SK-N-SH treated with all-trans-retinoic acid at 6 μM for 48 hours (cell line): ENCODE data around the gene CDKN2B-AS1.

Experiments used
- ARNTL ChIP-seq: fragments of 450-650 bp; formaldehyde crosslinking; IDR thresholded peaks from 2 replicates; pipeline ENCODE4 v1.5.0; 2020; ENCODE audit warnings: low read depth, mild to moderate bottlenecking, moderate library complexity, borderline replicate concordance
- ESRRG ChIP-seq: fragments of 250-450 bp; sonication (Bioruptor Pico); IDR thresholded peaks from 2 replicates; pipeline ENCODE4 v1.6.1; 2021; ENCODE audit warnings: mild to moderate bottlenecking
- GLIS3 ChIP-seq: fragments of 250-450 bp; sonication (Bioruptor Pico); IDR thresholded peaks from 2 replicates; pipeline ENCODE4 v1.5.0; 2020; ENCODE audit warnings: mild to moderate bottlenecking, moderate library complexity
- OSR1 ChIP-seq: fragments of 250-450 bp; sonication (Bioruptor Pico); IDR thresholded peaks from 2 replicates; pipeline ENCODE4 v1.8.0; 2022; ENCODE audit warnings: moderate library complexity, mild to moderate bottlenecking, inconsistent platforms
- RARB ChIP-seq: fragments of 250-450 bp; sonication (Bioruptor Pico); IDR thresholded peaks from 2 replicates; pipeline ENCODE4 v1.8.0; 2021; ENCODE audit warnings: mild to moderate bottlenecking, moderate library complexity
- TOX ChIP-seq: fragments of 250-450 bp; sonication (Bioruptor Pico); IDR thresholded peaks from 2 replicates; pipeline ENCODE4 v1.8.0; 2021; ENCODE audit warnings: mild to moderate bottlenecking, moderate library complexity, borderline replicate concordance
- ZFP3 ChIP-seq: fragments of 250-450 bp; sonication (Bioruptor Pico); IDR thresholded peaks from 2 replicates; pipeline ENCODE4 v1.5.0; 2020; ENCODE audit warnings: mild to moderate bottlenecking, moderate library complexity
- ZFP30 ChIP-seq: fragments of 450-650 bp; formaldehyde crosslinking; IDR thresholded peaks from 2 replicates; pipeline ENCODE4 v1.5.0; 2022; ENCODE audit warnings: mild to moderate bottlenecking, moderate library complexity
- ZNF8 ChIP-seq: fragments of 450-650 bp; formaldehyde crosslinking; IDR thresholded peaks from 2 replicates; pipeline ENCODE4 v1.5.0; 2020; ENCODE audit warnings: mild to moderate bottlenecking, moderate library complexity
- TF ChIP-seq, protein P1 (sequence below): fragments of 250-450 bp; sonication (Bioruptor Pico); IDR thresholded peaks from 2 replicates; pipeline ENCODE4 v1.8.0; 2020; ENCODE audit warnings: mild to moderate bottlenecking, moderate library complexity, borderline replicate concordance
- TF ChIP-seq, protein P2 (sequence below): fragments of 250-450 bp; sonication (Bioruptor Pico); IDR thresholded peaks from 2 replicates; pipeline ENCODE4 v1.8.0; 2021; ENCODE audit warnings: low read depth, mild to moderate bottlenecking, moderate library complexity, borderline replicate concordance
- TF ChIP-seq, protein P3 (sequence below): fragments of 250-450 bp; sonication (Bioruptor Pico); IDR thresholded peaks from 2 replicates; pipeline ENCODE4 v1.5.1; 2020; ENCODE audit warnings: low read depth, mild to moderate bottlenecking, moderate library complexity
- TF ChIP-seq, protein P4 (sequence below): fragments of 250-450 bp; sonication (Bioruptor Pico); IDR thresholded peaks from 2 replicates; pipeline ENCODE4 v1.5.0; 2020; ENCODE audit warnings: mild to moderate bottlenecking, moderate library complexity

DNA sequence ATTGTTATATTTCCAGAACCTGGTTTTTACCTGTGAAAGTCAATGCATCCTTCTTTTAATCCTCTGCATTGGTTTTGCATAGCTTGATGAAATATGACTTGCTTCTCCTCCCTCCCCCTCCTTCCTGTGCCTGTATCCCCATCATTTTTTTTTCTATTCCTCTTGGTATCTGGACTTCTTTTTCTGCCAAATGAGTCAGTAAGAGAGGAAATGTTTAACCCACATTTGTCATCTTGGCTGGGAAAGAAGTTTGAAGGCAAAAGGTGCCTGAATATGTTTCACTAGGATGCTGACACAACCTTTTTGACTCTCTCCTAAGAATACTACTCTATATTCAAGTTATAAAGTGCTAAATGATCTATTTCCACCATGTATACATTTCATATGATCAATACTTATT lies 50.0 kb downstream of the CDKN2B-AS1 start:
- TF ChIP-seq RARB (CRISPR knock-in tag), result no peak
- TF ChIP-seq ARNTL, result no peak
- TF ChIP-seq, protein P1, sequence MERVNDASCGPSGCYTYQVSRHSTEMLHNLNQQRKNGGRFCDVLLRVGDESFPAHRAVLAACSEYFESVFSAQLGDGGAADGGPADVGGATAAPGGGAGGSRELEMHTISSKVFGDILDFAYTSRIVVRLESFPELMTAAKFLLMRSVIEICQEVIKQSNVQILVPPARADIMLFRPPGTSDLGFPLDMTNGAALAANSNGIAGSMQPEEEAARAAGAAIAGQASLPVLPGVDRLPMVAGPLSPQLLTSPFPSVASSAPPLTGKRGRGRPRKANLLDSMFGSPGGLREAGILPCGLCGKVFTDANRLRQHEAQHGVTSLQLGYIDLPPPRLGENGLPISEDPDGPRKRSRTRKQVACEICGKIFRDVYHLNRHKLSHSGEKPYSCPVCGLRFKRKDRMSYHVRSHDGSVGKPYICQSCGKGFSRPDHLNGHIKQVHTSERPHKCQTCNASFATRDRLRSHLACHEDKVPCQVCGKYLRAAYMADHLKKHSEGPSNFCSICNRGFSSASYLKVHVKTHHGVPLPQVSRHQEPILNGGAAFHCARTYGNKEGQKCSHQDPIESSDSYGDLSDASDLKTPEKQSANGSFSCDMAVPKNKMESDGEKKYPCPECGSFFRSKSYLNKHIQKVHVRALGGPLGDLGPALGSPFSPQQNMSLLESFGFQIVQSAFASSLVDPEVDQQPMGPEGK (CRISPR knock-in tag), result no peak
- TF ChIP-seq ZFP30 (CRISPR knock-in tag), result no peak
- TF ChIP-seq, protein P2, sequence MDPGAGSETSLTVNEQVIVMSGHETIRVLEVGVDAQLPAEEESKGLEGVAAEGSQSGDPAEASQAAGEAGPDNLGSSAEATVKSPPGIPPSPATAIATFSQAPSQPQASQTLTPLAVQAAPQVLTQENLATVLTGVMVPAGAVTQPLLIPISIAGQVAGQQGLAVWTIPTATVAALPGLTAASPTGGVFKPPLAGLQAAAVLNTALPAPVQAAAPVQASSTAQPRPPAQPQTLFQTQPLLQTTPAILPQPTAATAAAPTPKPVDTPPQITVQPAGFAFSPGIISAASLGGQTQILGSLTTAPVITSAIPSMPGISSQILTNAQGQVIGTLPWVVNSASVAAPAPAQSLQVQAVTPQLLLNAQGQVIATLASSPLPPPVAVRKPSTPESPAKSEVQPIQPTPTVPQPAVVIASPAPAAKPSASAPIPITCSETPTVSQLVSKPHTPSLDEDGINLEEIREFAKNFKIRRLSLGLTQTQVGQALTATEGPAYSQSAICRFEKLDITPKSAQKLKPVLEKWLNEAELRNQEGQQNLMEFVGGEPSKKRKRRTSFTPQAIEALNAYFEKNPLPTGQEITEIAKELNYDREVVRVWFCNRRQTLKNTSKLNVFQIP (CRISPR knock-in tag), result no peak
- TF ChIP-seq, protein P3, sequence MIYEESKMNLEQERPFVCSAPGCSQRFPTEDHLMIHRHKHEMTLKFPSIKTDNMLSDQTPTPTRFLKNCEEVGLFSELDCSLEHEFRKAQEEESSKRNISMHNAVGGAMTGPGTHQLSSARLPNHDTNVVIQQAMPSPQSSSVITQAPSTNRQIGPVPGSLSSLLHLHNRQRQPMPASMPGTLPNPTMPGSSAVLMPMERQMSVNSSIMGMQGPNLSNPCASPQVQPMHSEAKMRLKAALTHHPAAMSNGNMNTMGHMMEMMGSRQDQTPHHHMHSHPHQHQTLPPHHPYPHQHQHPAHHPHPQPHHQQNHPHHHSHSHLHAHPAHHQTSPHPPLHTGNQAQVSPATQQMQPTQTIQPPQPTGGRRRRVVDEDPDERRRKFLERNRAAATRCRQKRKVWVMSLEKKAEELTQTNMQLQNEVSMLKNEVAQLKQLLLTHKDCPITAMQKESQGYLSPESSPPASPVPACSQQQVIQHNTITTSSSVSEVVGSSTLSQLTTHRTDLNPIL (CRISPR knock-in tag), result no peak
- no peak for TF ChIP-seq ZNF8 (CRISPR knock-in tag)
- TF ChIP-seq GLIS3 (CRISPR knock-in tag), result no peak
- TF ChIP-seq, protein P4, sequence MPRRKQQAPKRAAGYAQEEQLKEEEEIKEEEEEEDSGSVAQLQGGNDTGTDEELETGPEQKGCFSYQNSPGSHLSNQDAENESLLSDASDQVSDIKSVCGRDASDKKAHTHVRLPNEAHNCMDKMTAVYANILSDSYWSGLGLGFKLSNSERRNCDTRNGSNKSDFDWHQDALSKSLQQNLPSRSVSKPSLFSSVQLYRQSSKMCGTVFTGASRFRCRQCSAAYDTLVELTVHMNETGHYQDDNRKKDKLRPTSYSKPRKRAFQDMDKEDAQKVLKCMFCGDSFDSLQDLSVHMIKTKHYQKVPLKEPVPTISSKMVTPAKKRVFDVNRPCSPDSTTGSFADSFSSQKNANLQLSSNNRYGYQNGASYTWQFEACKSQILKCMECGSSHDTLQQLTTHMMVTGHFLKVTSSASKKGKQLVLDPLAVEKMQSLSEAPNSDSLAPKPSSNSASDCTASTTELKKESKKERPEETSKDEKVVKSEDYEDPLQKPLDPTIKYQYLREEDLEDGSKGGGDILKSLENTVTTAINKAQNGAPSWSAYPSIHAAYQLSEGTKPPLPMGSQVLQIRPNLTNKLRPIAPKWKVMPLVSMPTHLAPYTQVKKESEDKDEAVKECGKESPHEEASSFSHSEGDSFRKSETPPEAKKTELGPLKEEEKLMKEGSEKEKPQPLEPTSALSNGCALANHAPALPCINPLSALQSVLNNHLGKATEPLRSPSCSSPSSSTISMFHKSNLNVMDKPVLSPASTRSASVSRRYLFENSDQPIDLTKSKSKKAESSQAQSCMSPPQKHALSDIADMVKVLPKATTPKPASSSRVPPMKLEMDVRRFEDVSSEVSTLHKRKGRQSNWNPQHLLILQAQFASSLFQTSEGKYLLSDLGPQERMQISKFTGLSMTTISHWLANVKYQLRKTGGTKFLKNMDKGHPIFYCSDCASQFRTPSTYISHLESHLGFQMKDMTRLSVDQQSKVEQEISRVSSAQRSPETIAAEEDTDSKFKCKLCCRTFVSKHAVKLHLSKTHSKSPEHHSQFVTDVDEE, result no peak
- no peak for TF ChIP-seq ZFP3
- TF ChIP-seq TOX (CRISPR knock-in tag), result no peak
- TF ChIP-seq OSR1 (CRISPR knock-in tag), result no peak
- no peak for TF ChIP-seq ESRRG
